Mesothelial cell of epicardium (in vitro differentiated cells): ENCODE measurements around the gene GNA12. TPM values are rescaled to one million over a fixed set of nuclear protein-coding genes. Genes with fewer than 3 reads are reported as not detected.
"Not testable (repeated sequence)": the region's sequence is repeated elsewhere in the genome, so short reads cannot be mapped to it uniquely, and the experiment has no call there.

Experiments
- DNase-seq, 2 experiments: peaks; one replicate each; pipeline ENCODE4 v3.0.0; 2021; ENCODE audit warnings: low spot score in 2 of 2; ENCODE audit not compliant: unreplicated experiment in 2 of 2
- H3K27ac Mint-ChIP-seq: 2 replicates; pipeline ENCODE4 v1.8.0; 2021; ENCODE audit warnings: mixed read lengths
- H3K27me3 Mint-ChIP-seq: 2 replicates; pipeline ENCODE4 v1.8.0; 2021; ENCODE audit warnings: low read depth, mixed read lengths
- H3K36me3 Mint-ChIP-seq: 2 replicates; pipeline ENCODE4 v1.8.0; 2021; ENCODE audit warnings: mixed read lengths
- H3K4me1 Mint-ChIP-seq: 2 replicates; pipeline ENCODE4 v1.8.0; 2021; ENCODE audit warnings: mixed read lengths
- H3K4me3 Mint-ChIP-seq: 2 replicates; pipeline ENCODE4 v1.8.0; 2021; ENCODE audit warnings: mild to moderate bottlenecking, moderate library complexity, mixed read lengths
- H3K9me3 Mint-ChIP-seq: 2 replicates; pipeline ENCODE4 v1.8.0; 2021; ENCODE audit warnings: mixed read lengths
- CTCF ChIP-seq: fragments of 200-600 bp; sonication (generic); IDR thresholded peaks from one replicate; pipeline ENCODE4 v1.5.0; 2021; ENCODE audit warnings: antibody characterized with exemption; ENCODE audit not compliant: unreplicated experiment
- total RNA-seq: library from RNA; stranded (reverse); gene quantifications from 3 replicates; pipeline ENCODE4 v1.2.1, GENCODE V29; 2021

Gene GNA12
- total RNA-seq, 1 donor from 2014 or later: 57.1 TPM

DNA sequence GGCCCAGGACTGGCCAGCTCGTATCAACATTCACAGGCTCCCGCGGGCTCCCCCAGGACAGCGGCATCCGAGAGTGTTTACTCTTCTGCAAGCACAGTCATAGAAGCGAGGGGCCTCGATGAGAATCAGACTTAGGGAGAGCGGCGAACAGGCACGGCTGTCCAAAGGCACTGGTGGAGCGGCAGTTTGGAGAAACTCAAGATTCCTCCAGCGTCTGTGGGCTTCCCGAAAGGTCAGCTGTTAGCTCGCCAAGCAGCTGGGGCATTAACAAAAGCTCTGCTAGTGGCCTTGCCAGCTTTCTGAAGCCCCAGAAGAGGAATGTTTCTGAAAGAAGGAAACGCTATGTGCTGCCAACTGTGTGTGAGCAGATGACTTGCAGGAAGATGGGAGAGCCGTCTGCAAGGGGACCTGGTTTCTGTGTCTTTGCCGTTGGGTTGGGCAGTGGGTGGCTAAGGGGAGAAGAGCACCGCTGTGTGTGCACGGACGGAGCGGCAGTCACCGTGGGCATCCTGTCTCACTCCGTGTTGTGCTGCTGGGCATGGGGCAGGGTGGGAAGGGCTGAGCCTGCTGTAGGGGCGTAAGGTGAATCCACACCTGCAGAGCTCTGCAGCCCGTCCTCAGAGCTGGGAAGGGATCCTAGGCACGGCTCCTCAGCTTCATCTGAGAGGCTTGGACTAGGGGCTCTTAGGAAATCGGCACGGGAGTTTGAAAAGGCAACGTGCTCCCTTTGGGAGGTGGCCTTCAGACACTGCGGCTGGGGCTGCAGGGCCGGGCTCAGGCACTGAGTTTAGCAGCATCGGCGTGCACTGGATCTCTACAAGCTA, 114.0 kb downstream of the GNA12 start:
- peaks cover 44% of the 10 kb centered on the region for H3K36me3 Mint-ChIP-seq
- peaks cover 45% of the 10 kb centered on the region for H3K4me1 Mint-ChIP-seq
- TF ChIP-seq CTCF: no peak
- DNase-seq: peak in 1 of 2 experiments; percentile 40
- no peaks in the 10 kb centered on the region for H3K27me3 Mint-ChIP-seq
- H3K4me3 Mint-ChIP-seq: no peak overlapping the region
- H3K9me3 Mint-ChIP-seq: peaks cover 7% of the 10 kb centered on the region
- peak overlapping the region; percentile 91 for H3K27ac Mint-ChIP-seq

- no peak for TF ChIP-seq CTCF
- Mint-ChIP-seq H3K9me3 (peaks cover 7% of the 10 kb centered on the region), H3K27me3 (no peaks in the 10 kb centered on the region), H3K36me3 (peaks cover 44% of the 10 kb centered on the region), H3K4me1 (peaks cover 43% of the 10 kb centered on the region), H3K4me3 (no peak overlapping the region), H3K27ac (peak overlapping the region; percentile 91)
- DNase-seq: peak in 1 of 2 experiments; percentile 13
Observed at GRCh38 chr7:2729031-2729892, 114.8 kb downstream of the GNA12 start.

DNA sequence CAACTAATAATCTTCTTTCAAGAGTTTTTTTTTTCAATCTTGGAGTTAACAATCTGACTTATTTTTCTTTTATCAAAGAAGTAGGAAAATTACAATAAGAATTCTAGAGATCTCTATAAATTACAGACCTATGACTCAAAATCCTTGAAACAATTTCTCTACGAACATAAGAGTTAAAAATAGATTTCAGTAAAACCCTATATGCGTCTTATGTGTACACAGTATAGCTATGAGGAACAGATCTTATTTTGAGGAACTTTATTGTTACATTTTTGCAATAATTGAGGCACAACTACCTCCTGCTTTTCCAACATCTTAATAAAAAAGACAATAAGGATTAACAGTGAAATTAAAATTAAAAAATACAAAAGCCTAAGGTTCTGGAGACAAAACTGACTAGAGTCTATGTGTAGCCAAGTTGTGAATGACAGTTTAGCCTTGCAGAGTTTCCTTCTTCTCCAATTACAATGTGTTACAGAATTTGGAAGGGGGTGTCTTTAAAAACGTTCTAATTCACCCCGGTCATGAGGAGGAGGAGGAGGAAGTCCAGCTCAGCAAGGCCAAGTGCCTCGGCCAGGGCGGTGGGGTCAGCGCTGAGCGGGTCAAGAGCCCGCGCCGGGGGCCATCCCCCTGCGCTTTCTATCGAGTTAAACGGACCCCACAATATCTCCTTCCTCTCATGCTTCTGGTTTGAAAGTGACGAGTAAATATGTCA, 115.6 kb downstream of the GNA12 start:
- peaks cover 39% of the 10 kb centered on the region for H3K36me3 Mint-ChIP-seq
- peak in 1 of 2 experiments; percentile 7 for DNase-seq
- H3K4me1 Mint-ChIP-seq: peaks cover 43% of the 10 kb centered on the region
- no peak for TF ChIP-seq CTCF
- H3K9me3 Mint-ChIP-seq: peaks cover 7% of the 10 kb centered on the region
- H3K27ac Mint-ChIP-seq: peak overlapping the region; percentile 59
- H3K4me3 Mint-ChIP-seq: no peak overlapping the region
- H3K27me3 Mint-ChIP-seq: no peaks in the 10 kb centered on the region

DNA sequence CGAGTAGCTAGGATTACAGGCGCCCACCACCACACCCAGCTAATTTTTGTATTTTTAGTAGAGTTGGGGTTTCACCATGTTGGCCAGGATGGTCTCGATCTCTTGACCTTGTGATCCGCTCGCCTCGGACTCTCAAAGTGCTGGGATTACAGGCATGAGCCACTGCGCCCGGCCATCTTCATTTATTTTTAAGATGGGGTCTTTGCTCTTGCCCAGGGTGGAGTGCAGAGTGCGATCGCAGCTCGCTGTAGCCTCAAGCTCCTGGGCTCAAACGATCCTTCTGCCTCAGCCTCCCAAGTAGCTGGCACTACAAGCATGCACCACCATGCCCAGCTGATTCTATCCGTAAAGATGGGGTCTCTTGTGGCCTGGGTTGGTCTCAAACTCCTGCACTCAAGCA, 116.9 kb downstream of the GNA12 start:
- H3K4me3 Mint-ChIP-seq, H3K27ac Mint-ChIP-seq, H3K9me3 Mint-ChIP-seq, H3K27me3 Mint-ChIP-seq, DNase-seq: not testable (repeated sequence)
- H3K36me3 Mint-ChIP-seq: peaks cover 28% of the 10 kb centered on the region
- peaks cover 38% of the 10 kb centered on the region for H3K4me1 Mint-ChIP-seq

DNA sequence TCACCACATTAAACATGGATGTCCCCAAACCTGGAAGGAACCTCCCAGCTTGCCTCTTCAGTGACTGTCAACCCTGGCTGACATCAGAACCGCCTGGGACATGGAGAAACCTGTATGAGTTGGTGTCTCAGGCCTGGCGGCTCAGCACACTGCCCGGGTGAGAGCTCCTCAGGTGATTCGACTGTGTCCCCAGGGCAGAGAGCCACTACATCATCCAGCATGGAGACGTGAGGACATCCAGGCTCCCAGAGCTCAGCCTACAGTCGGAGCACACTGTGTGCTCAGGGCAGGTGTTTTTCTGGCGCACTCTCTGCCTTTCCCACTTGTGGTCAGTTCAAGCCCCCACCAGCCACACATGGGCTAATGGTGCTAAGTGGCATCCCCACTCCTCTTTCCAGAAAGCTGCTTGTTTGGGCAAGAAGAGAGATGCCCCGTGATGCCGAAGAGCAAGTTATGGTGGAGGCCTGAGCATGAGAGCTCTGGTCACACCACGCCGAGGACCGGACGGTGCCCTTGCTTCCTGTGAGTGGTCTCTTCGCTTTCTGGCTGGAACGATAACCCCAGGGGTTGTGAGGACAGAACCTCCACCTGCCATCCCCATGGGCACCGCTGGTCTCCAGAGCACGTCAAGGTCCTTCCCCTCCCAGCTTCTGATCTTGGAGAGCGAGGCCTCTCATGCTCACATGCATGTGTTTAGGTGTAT, 117.6 kb downstream of the GNA12 start:
- no peak for TF ChIP-seq CTCF
- Mint-ChIP-seq H3K27me3 (no peaks in the 10 kb centered on the region), H3K9me3 (no peaks in the 10 kb centered on the region), H3K4me1 (peaks cover 31% of the 10 kb centered on the region), H3K27ac (no peak overlapping the region), H3K4me3 (no peak overlapping the region), H3K36me3 (peaks cover 21% of the 10 kb centered on the region)
- DNase-seq: no peak
